GM15510 (cell line): Measurements from ENCODE around the gene SLC22A23.

ENCODE experiments used
- POLR2A ChIP-seq: IDR thresholded peaks from 3 replicates; pipeline ENCODE4 v1.6.1; 2011; ENCODE audit warnings: borderline replicate concordance; ENCODE audit not compliant: insufficient read length; ENCODE audit errors: extremely low read depth

Gene SLC22A23

GRCh38 chr6:3412779-3413500 lies 43.9 kb downstream of the SLC22A23 start:
- TF ChIP-seq POLR2A = no peak

- no peak for TF ChIP-seq POLR2A
Observed at GRCh38 chr6:3411967-3412778, 44.7 kb downstream of the SLC22A23 start.

- no peak for TF ChIP-seq POLR2A
Observed at GRCh38 chr6:3410385-3411360, 46.2 kb downstream of the SLC22A23 start.

- no peak for TF ChIP-seq POLR2A
Observed at GRCh38 chr6:3409699-3410384, 47.0 kb downstream of the SLC22A23 start.

GRCh38 chr6:3408665-3409064 lies 48.2 kb downstream of the SLC22A23 start:
- TF ChIP-seq POLR2A = no peak

- TF ChIP-seq POLR2A = no peak
Observed at GRCh38 chr6:3407840-3408239, 49.0 kb downstream of the SLC22A23 start.

GRCh38 chr6:3406891-3407809 lies 49.7 kb downstream of the SLC22A23 start:
- no peak for TF ChIP-seq POLR2A

- TF ChIP-seq POLR2A = no peak
Observed at GRCh38 chr6:3406362-3406821, 50.5 kb downstream of the SLC22A23 start.

- TF ChIP-seq POLR2A = no peak
Observed at GRCh38 chr6:3405679-3406078, 51.2 kb downstream of the SLC22A23 start.

- TF ChIP-seq POLR2A = no peak
Observed at GRCh38 chr6:3405182-3405518, 51.7 kb downstream of the SLC22A23 start.

- TF ChIP-seq POLR2A = no peak
Observed at GRCh38 chr6:3403238-3404173, 53.3 kb downstream of the SLC22A23 start.
